GM12873 (cell line): ENCODE measurements around the gene NR2C1.

Experiments used
- TF ChIP-seq, protein P1 (sequence below): IDR thresholded peaks from 2 replicates; pipeline ENCODE4 v1.5.1; 2012; ENCODE audit warnings: low read depth, mild to moderate bottlenecking, moderate library complexity, low read length, control low read depth; ENCODE audit not compliant: insufficient read depth; ENCODE audit errors: missing control alignments

Gene NR2C1

GRCh38 chr12:95114766-95115405, 41.5 kb upstream of the NR2C1 start:
- TF ChIP-seq, protein P1, sequence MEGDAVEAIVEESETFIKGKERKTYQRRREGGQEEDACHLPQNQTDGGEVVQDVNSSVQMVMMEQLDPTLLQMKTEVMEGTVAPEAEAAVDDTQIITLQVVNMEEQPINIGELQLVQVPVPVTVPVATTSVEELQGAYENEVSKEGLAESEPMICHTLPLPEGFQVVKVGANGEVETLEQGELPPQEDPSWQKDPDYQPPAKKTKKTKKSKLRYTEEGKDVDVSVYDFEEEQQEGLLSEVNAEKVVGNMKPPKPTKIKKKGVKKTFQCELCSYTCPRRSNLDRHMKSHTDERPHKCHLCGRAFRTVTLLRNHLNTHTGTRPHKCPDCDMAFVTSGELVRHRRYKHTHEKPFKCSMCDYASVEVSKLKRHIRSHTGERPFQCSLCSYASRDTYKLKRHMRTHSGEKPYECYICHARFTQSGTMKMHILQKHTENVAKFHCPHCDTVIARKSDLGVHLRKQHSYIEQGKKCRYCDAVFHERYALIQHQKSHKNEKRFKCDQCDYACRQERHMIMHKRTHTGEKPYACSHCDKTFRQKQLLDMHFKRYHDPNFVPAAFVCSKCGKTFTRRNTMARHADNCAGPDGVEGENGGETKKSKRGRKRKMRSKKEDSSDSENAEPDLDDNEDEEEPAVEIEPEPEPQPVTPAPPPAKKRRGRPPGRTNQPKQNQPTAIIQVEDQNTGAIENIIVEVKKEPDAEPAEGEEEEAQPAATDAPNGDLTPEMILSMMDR = no peak

DNA sequence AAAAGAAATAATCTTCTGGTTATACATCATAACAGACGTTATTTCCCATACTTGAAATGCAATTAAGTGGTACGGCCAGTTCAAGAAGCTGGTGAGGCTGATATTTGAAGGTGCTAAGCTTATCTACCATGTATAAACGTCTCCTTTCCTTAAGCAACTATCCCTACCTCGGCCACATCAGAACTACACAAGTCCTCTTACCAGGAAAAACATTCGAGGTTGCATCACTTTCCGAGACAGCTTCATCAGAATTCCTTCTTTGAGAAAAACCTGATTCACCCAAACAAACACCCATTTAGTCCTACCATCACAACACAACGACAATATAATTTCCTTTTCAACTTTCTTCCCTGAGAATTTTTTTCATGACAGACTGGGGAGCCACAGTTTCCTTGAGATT, 33.9 kb upstream of the NR2C1 start:
- TF ChIP-seq, protein P1 = no peak

DNA sequence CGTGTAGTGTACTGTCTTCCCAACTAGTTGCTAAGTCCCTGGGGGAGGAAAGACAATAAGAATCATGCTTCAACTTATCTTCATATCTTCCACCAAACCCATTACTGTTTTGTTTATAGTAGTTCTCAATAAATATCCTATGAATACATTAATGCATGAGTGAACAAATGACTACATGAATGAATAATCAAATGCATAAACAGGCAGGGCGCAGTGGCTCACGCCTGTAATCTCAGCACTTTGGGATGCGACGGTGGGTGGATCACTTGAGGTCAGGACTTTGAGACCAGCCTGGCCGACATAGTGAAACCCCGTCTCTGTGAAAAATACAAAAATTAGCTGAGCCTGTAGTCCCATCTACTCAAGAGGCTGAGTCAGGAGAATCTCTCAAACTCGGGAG, 32.1 kb upstream of the NR2C1 start:
- TF ChIP-seq, protein P1 = no peak

DNA sequence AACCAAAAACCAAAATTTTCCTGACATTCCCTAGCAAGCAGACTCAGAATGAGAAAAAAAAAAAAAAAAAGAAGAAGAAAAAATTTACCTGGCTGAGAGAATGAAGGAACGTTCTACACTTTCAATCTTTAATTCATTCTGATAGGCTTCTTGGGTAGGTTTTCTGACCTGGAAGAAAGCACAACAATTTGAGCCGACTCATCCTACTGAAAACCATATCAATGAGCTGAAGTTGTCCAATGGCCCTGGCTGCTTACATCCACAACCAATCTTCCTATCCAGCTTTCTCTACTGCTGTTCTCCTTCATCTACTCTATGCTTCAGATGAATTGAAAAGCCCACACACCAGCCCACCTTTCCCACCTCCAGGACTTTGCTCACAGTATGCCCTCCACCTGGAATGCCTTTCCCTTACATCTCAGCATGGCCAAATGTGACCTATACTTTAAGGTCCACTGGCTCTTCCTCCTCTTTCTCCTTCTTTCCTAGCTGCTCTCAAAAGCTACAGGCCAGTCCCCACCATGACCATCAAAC, 31.6 kb upstream of the NR2C1 start:
- TF ChIP-seq, protein P1 = no peak

GRCh38 chr12:95102916-95103671, 29.7 kb upstream of the NR2C1 start:
- TF ChIP-seq, protein P1 = no peak

DNA sequence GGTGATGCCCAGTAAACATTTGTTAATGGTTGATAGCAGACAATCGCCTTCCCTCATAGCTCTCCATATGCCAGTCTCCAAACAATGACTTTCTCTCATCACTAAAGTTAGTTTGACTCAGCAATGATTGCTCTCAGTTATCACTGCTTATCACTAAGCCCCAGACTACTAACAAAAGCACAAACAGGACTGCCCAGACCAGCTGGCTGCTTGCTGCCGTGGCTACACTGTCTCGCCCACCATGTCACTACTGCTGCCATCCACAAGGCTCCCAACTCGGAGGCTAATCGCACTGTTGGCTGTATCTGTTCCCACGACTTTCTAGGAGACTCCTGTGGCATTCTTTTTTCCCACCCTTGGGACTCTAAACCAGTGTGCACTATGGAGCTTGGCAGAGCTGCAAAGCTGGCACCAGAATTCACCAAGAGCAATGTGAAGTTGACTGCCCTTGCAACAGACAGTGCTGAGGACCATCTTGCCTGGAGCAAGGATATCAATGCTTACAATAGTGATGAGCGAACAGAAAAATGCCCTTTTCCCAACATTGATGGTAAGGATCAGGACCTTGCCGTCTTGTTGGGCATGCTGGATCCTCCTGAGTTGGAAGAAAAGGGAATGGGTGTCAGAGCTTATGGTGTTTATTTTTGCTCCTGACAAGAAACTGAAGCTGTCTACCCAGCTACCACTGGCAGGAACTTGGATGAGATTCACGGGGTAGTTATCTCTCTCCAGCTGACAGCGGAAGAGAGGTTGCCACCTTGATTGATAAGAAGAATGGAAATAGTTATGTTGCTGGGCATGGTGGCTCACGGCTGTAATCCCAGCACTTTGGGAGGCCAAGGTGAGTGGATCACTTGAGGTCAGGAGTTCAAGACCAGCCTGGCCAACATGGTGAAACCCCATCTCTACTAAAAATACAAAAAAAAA, 27.1 kb upstream of the NR2C1 start:
- TF ChIP-seq, protein P1 = no peak
